ENCODE measurements around the gene TGIF1. TPM values are rescaled to one million over a fixed set of nuclear protein-coding genes. Genes with fewer than 3 reads are reported as not detected.
A peak's percentile ranks its signal among the peaks of the same experiment; 100 is the strongest.

Gene TGIF1
- total RNA-seq, 6 experiments from 2014 or later, result 11.3 to 41.4 (median 22.3) TPM

DNA sequence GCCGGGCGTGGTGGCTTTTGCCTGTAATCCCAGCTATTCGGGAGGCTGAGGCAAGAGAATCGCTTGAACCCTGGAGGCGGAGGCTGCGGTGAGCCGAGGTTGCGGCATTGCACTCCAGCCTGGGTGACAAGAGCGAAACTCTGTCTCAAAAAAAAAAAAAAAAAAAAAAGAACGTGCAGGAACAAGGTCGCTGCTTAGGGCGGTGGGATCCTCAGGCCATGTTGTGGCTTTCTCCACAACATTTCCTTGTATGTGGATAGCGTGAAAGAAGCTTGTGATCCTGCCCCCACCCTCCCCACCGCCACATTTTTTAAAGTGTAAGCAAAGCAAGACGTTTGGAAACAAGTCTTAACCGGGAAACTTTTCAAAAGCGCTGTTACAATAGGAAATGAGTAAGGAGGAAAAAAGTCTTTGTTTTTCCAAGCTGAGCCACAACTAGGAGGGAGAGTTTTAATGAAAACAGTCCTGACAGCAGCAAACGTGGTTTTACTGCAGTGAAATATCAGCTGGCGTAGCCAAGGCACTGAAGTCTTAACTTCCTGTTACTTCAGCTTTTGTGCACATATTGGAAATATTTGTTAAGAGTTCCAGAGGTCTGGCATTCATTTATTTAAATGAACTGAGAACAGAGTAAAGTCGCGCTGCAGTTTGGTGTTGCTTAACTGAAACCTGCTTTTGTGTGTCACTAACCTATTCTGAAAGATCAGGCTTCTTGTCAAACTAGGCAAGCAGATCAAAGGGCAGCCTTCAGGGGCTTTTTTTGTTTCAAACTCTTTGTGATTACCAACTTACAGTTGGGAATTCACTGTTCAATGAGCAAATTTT, 3.8 kb downstream of the TGIF1 start:
- intact Hi-C loops (cut with DNase I), result loop anchor here (10.0 kb wide), 2 partner anchors 141 to 211 kb away; no protein-coding TSS in a partner anchor
- Histone ChIP-seq H3K9me3 (no peaks in the 10 kb centered on the region), H3K27me3 (no peaks in the 10 kb centered on the region), H3K4me3 (peak overlapping the region; percentile 73 to 79 (median 74)), H3K27ac (peak overlapping the region; percentile 99), H3K36me3 (peaks cover 0 to 11% (median 1%) of the 10 kb centered on the region in 4 donors), H3K4me1 (peaks cover 0 to 30% (median 6%) of the 10 kb centered on the region in 4 donors)
- ATAC-seq, result peak; percentile 7 to 42 (median 9)
- TF ChIP-seq, protein P1, sequence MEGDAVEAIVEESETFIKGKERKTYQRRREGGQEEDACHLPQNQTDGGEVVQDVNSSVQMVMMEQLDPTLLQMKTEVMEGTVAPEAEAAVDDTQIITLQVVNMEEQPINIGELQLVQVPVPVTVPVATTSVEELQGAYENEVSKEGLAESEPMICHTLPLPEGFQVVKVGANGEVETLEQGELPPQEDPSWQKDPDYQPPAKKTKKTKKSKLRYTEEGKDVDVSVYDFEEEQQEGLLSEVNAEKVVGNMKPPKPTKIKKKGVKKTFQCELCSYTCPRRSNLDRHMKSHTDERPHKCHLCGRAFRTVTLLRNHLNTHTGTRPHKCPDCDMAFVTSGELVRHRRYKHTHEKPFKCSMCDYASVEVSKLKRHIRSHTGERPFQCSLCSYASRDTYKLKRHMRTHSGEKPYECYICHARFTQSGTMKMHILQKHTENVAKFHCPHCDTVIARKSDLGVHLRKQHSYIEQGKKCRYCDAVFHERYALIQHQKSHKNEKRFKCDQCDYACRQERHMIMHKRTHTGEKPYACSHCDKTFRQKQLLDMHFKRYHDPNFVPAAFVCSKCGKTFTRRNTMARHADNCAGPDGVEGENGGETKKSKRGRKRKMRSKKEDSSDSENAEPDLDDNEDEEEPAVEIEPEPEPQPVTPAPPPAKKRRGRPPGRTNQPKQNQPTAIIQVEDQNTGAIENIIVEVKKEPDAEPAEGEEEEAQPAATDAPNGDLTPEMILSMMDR (IDR thresholded peaks at IDR 0.05), result no peak
- peak; percentile 94 for TF ChIP-seq POLR2A (IDR thresholded peaks at IDR 0.05)
- DNase-seq, result peak in 2 of 3 donors; percentile 40 to 75
- 0% methylated on average over 19 of the region's 21 CpGs for WGBS (ENCODE audit: insufficient coverage, low coverage, low lambda C conversion rate, missing lambda C conversion rate)

DNA sequence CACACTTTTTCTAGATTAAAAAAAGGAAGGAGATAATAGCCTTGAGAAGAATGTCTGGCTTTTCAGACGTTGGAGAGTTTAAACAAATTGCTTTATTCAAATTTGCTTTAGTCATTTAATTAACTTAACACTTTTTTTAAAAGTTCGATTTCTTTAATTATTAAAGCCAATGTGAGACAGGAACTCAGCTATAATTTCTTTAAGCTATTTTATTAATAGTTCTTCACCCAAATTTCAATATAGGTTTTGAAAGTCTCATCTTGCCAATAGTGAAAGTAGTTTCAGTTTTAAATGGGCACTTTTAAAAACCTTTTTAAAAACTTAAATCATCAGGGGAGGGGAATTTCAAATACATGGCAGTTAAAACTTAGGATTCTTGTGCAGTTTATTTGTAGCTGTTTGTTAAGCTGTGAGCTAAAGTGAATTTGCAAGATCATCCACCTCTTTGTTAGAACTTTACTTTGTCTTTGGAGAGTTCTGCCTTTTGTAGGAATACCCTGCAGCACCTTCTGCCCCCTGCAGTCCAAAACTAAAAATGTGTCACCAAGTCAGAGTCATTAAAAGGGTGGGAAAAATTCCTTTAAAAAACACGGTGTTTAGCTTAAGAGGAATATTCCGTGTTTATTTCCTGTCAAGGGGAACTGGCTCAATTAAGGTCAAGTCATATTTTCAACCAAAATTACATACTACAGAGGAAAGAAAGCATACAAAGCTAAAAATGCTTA, 4.6 kb downstream of the TGIF1 start:
- peak overlapping the region; percentile 73 to 79 (median 74) for H3K4me3 ChIP-seq
- intact Hi-C loops (cut with DNase I), result loop anchor here (10.0 kb wide), 2 partner anchors 140 to 210 kb away; no protein-coding TSS in a partner anchor
- peaks cover 0 to 38% (median 10%) of the 10 kb centered on the region in 4 donors for H3K4me1 ChIP-seq
- ATAC-seq (peak; percentile 11 to 17 (median 14)), DNase-seq (peak in 1 of 3 donors; percentile 58)
- H3K36me3 ChIP-seq, result peaks cover 0 to 11% (median 1%) of the 10 kb centered on the region in 4 donors
- H3K9me3 ChIP-seq, result no peaks in the 10 kb centered on the region
- H3K27me3 ChIP-seq, result no peaks in the 10 kb centered on the region
- 0% methylated on average over 4 of the region's 4 CpGs for WGBS (ENCODE audit: insufficient coverage, low coverage, low lambda C conversion rate, missing lambda C conversion rate)
- TF ChIP-seq POLR2A (IDR thresholded peaks at IDR 0.05), result no peak
- TF ChIP-seq, protein P1 (IDR thresholded peaks at IDR 0.05), result peak; percentile 67 to 82 (median 72)
- peak overlapping the region; percentile 99 for H3K27ac ChIP-seq

DNA sequence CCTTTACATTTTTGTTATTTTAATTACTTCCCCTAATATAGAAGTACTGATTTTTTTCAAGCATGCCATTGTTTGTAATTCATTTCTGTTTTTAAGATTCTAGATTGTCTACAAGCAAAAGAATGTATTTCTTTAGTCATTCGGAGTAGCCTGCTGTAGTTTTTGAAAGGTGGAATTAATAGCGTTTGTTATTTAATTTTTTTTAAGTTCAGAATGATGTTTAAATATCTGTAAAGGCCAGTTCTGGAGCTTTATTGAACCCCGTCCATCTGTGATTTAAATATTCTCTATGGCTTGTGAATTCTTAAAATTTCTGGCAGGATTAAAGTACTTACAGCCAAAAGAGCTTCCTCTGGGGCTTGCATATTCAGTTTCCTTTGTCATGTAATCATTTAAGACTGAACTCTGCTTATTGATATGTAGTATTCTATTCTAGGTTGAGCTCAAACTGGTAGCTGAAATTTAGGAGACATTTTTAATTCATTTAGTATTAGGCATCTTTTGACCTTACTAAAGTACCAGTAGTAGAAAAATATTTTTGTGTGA, 5.2 kb downstream of the TGIF1 start:
- intact Hi-C loops (cut with DNase I), result loop anchor here (10.0 kb wide), 2 partner anchors 140 to 210 kb away; no protein-coding TSS in a partner anchor
- WGBS (ENCODE audit: insufficient coverage, low coverage, low lambda C conversion rate, missing lambda C conversion rate), result 17% methylated on average over 3 of the region's 3 CpGs
- TF ChIP-seq, protein P1 (IDR thresholded peaks at IDR 0.05), result no peak
- no peak for TF ChIP-seq POLR2A (IDR thresholded peaks at IDR 0.05)
- peak overlapping the region; percentile 99 for H3K27ac ChIP-seq
- peaks cover 0 to 39% (median 11%) of the 10 kb centered on the region in 4 donors for H3K4me1 ChIP-seq
- no peak for ATAC-seq
- no peaks in the 10 kb centered on the region for H3K9me3 ChIP-seq
- H3K4me3 ChIP-seq, result peak overlapping the region in 1 of 3 donors; percentile 79
- no peaks in the 10 kb centered on the region for H3K27me3 ChIP-seq
- DNase-seq, result no peak
- H3K36me3 ChIP-seq, result peaks cover 0 to 11% (median 1%) of the 10 kb centered on the region in 4 donors

Measured in right lobe of liver (tissue), 6 donors.